Chondrocyte (in vitro differentiated cells): ENCODE data around the gene PRSS22. TPM values are rescaled to one million over a fixed set of nuclear protein-coding genes. Genes with fewer than 3 reads are reported as not detected.

Experiments
- DNase-seq: peaks from one replicate; pipeline ENCODE4 v3.0.0; 2021; ENCODE audit warnings: mixed read lengths, low spot score
- H3K27ac Mint-ChIP-seq: one replicate; pipeline ENCODE4 v1.8.0; 2021; ENCODE audit warnings: mild to moderate bottlenecking, moderate library complexity, mixed read lengths; ENCODE audit not compliant: unreplicated experiment
- H3K27me3 Mint-ChIP-seq: 2 replicates; pipeline ENCODE4 v1.8.0; 2021; ENCODE audit warnings: low read depth, mixed read lengths
- H3K36me3 Mint-ChIP-seq: 2 replicates; pipeline ENCODE4 v1.8.0; 2021; ENCODE audit warnings: low read depth, mixed read lengths
- H3K4me1 Mint-ChIP-seq: 2 replicates; pipeline ENCODE4 v1.8.0; 2021; ENCODE audit warnings: low read depth, mild to moderate bottlenecking, mixed read lengths
- H3K4me3 Mint-ChIP-seq: one replicate; pipeline ENCODE4 v1.8.0; 2021; ENCODE audit warnings: mild to moderate bottlenecking, moderate library complexity, mixed read lengths; ENCODE audit not compliant: unreplicated experiment
- H3K9me3 Mint-ChIP-seq: 2 replicates; pipeline ENCODE4 v1.8.0; 2021; ENCODE audit warnings: low read depth, mixed read lengths
- CTCF ChIP-seq: fragments of 200-600 bp; sonication (generic); IDR thresholded peaks from 2 replicates; pipeline ENCODE4 v1.5.0; 2021; ENCODE audit warnings: antibody characterized with exemption, mild to moderate bottlenecking, moderate library complexity
- total RNA-seq: library from RNA; stranded (reverse); gene quantifications from 3 replicates; pipeline ENCODE4 v1.2.1, GENCODE V29; 2021

Gene PRSS22
- total RNA-seq, 1 donor from 2014 or later: not detected

- Mint-ChIP-seq H3K9me3 (peaks cover 13% of the 10 kb centered on the region), H3K27ac (no peak overlapping the region), H3K4me3 (no peak overlapping the region), H3K27me3 (peaks cover 11% of the 10 kb centered on the region), H3K36me3 (peaks cover 5% of the 10 kb centered on the region), H3K4me1 (peaks cover 5% of the 10 kb centered on the region)
- TF ChIP-seq CTCF: no peak
- DNase-seq: no peak
These were observed 465 bp upstream of the PRSS22 start for GRCh38 chr16:2858245-2859025.

GRCh38 chr16:2856686-2857450 is 1.1 kb downstream of the PRSS22 start:
- peaks cover 5% of the 10 kb centered on the region for H3K4me1 Mint-ChIP-seq
- no peak overlapping the region for H3K27ac Mint-ChIP-seq
- H3K4me3 Mint-ChIP-seq: no peak overlapping the region
- H3K36me3 Mint-ChIP-seq: peaks cover 5% of the 10 kb centered on the region
- DNase-seq: no peak
- no peak for TF ChIP-seq CTCF
- peaks cover 13% of the 10 kb centered on the region for H3K9me3 Mint-ChIP-seq
- peaks cover 11% of the 10 kb centered on the region for H3K27me3 Mint-ChIP-seq

- Mint-ChIP-seq H3K9me3 (peaks cover 11% of the 10 kb centered on the region), H3K4me1 (peaks cover 5% of the 10 kb centered on the region), H3K4me3 (no peak overlapping the region), H3K27ac (no peak overlapping the region), H3K27me3 (peaks cover 10% of the 10 kb centered on the region), H3K36me3 (peaks cover 3% of the 10 kb centered on the region)
- no peak for TF ChIP-seq CTCF
- no peak for DNase-seq
These were observed 1.8 kb downstream of the PRSS22 start for GRCh38 chr16:2856061-2856670.

- Mint-ChIP-seq H3K27me3 (peaks cover 11% of the 10 kb centered on the region), H3K27ac (no peak overlapping the region), H3K4me1 (peaks cover 5% of the 10 kb centered on the region), H3K4me3 (no peak overlapping the region), H3K9me3 (peaks cover 9% of the 10 kb centered on the region), H3K36me3 (peaks cover 3% of the 10 kb centered on the region)
- DNase-seq: no peak
- TF ChIP-seq CTCF: no peak
These were observed 2.4 kb downstream of the PRSS22 start for GRCh38 chr16:2855536-2855935.

GRCh38 chr16:2854700-2855309 is 3.2 kb downstream of the PRSS22 start:
- DNase-seq: no peak
- Mint-ChIP-seq H3K4me1 (peaks cover 5% of the 10 kb centered on the region), H3K9me3 (peaks cover 9% of the 10 kb centered on the region), H3K27me3 (peaks cover 15% of the 10 kb centered on the region), H3K27ac (no peak overlapping the region), H3K36me3 (peaks cover 3% of the 10 kb centered on the region), H3K4me3 (no peak overlapping the region)
- TF ChIP-seq CTCF: peak; percentile 70
